Measurements from ENCODE around the gene NCAM1. TPM values are rescaled to one million over a fixed set of nuclear protein-coding genes. Genes with fewer than 3 reads are reported as not detected.

Gene NCAM1
- total RNA-seq, 1 donor from 2014 or later, result 3.5 TPM

DNA sequence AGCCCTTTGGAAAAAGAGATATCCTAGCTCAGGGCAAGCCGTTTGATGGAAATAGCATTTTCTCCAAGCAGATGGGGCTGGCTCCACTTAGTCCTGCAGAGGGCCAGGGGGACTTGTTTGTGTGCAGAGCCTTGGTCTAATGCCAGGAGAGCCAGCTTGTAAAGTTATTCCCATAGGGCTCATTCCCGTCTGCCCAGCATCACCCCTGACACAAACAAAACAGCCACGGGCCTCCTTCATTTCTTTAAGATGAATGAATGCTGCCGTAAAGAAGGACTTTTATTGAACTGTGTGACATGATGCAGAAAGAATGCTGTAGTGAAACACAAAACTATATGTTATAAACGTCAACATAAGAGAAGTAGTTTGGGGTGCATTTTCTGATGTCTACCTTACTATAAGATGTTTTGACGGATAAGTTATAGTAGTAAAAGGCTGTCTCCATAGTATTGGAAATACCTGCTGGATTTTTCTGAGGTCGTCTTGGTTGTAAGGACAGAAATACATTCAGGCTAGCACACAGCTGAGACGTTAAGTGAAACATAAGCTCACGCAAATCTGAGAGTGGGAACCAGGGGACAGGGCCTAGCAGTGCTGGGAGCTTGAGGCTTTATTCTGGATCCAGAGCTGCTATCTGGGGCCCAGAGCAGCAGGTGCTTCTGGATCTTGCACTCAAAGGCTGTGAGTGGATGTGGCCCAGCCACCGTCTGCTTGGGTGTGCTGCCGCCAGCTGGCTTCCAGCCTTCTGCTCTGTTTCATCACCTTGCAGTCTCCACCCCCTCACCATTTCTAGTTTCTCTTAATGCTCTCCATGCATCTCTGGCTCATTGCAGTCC lies 53.3 kb downstream of the NCAM1 start:
- ATAC-seq, result peak in 1 of 2 donors; percentile 23
- peak; percentile 48 for DNase-seq
- TF ChIP-seq, protein P1, sequence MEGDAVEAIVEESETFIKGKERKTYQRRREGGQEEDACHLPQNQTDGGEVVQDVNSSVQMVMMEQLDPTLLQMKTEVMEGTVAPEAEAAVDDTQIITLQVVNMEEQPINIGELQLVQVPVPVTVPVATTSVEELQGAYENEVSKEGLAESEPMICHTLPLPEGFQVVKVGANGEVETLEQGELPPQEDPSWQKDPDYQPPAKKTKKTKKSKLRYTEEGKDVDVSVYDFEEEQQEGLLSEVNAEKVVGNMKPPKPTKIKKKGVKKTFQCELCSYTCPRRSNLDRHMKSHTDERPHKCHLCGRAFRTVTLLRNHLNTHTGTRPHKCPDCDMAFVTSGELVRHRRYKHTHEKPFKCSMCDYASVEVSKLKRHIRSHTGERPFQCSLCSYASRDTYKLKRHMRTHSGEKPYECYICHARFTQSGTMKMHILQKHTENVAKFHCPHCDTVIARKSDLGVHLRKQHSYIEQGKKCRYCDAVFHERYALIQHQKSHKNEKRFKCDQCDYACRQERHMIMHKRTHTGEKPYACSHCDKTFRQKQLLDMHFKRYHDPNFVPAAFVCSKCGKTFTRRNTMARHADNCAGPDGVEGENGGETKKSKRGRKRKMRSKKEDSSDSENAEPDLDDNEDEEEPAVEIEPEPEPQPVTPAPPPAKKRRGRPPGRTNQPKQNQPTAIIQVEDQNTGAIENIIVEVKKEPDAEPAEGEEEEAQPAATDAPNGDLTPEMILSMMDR (IDR thresholded peaks at IDR 0.05), result no peak
- intact Hi-C loops (cut with DNase I), result no loop called here
- Histone ChIP-seq H3K27me3 (ENCODE audit: low read depth) (no peaks in the 10 kb centered on the region), H3K9me3 (no peaks in the 10 kb centered on the region), H3K4me3 (no peak overlapping the region), H3K4me1 (no peaks in the 10 kb centered on the region), H3K36me3 (no peaks in the 10 kb centered on the region), H3K27ac (no peak overlapping the region)

DNA sequence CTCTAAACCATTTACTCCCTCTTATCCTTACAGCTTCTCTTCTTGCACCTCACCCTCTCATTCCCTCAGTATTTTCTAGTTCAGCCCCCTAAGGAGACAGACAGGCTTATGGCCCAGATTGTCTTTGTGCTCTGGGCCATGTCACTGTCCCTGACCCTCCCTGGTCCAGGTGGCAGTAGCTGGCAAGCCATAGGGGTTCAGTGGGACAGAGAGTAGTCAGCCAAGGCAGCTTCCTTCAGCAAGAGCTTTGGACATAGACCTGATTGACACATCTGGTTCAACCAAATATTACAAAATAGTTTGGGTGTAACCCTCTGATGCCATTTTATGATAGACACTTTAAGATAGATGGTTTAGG lies 53.9 kb downstream of the NCAM1 start:
- DNase-seq, result no peak
- Histone ChIP-seq H3K27me3 (ENCODE audit: low read depth) (no peaks in the 10 kb centered on the region), H3K27ac (no peak overlapping the region)

DNA sequence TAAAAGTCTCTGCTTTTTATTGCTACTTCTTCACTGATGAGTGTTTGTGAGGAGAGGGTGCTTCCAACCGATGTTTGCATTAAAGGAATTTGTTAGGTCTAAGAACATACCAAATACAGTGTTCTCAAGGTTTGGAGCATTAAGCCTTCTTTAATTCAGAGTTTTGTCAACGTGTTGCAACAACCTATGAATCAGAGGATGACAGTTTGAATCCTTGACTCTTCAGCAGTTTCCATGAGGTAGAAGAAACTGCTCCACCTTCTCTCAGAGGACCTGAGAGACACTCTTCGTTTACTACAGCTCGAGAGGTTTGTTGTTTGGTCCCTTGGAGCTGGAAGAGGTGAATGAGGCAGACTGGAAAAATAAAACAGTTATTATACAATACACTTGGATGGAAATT lies 55.7 kb downstream of the NCAM1 start:
- intact Hi-C loops (cut with DNase I), result no loop called here
- no peaks in the 10 kb centered on the region for H3K27me3 ChIP-seq (ENCODE audit: low read depth)
- ATAC-seq, result no peak
- TF ChIP-seq, protein P1 (IDR thresholded peaks at IDR 0.05), result no peak
- no peaks in the 10 kb centered on the region for H3K4me1 ChIP-seq
- H3K27ac ChIP-seq, result no peak overlapping the region
- no peak for DNase-seq
- H3K9me3 ChIP-seq, result no peaks in the 10 kb centered on the region
- H3K36me3 ChIP-seq, result no peaks in the 10 kb centered on the region
- no peak overlapping the region for H3K4me3 ChIP-seq

More for the DNA sequence above, 53.9 kb downstream of the NCAM1 start:
- H3K4me3 ChIP-seq, result no peak overlapping the region
- TF ChIP-seq, protein P1 (IDR thresholded peaks at IDR 0.05), result no peak
- intact Hi-C loops (cut with DNase I), result no loop called here
- no peaks in the 10 kb centered on the region for H3K36me3 ChIP-seq
- no peaks in the 10 kb centered on the region for H3K4me1 ChIP-seq
- no peaks in the 10 kb centered on the region for H3K9me3 ChIP-seq
- no peak for ATAC-seq

DNA sequence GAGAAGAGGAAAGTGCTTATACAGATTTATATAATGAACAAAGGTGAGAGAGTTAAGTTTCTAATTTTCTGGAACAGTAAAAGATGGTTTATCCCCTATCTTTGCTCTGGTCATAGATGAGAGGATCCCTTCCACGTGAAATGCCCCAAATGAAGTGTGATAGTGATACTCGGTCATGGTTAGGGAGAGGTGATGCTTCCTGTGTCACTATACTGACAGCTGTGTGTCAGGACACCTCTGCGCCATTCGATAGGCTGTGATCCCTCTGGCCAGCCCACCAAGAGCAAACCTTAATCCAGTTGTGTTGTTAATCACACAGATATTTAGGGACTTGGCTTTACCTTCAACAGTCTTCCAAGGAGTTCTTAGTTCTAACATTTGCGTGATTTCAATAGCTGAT lies 57.7 kb downstream of the NCAM1 start:
- H3K9me3 ChIP-seq, result no peaks in the 10 kb centered on the region
- TF ChIP-seq, protein P1 (IDR thresholded peaks at IDR 0.05), result no peak
- DNase-seq (no peak), ATAC-seq (no peak)
- intact Hi-C loops (cut with DNase I), result no loop called here
- H3K4me3 ChIP-seq, result no peak overlapping the region
- H3K27me3 ChIP-seq (ENCODE audit: low read depth), result no peaks in the 10 kb centered on the region
- no peaks in the 10 kb centered on the region for H3K36me3 ChIP-seq
- H3K4me1 ChIP-seq, result no peaks in the 10 kb centered on the region
- no peak overlapping the region for H3K27ac ChIP-seq

DNA sequence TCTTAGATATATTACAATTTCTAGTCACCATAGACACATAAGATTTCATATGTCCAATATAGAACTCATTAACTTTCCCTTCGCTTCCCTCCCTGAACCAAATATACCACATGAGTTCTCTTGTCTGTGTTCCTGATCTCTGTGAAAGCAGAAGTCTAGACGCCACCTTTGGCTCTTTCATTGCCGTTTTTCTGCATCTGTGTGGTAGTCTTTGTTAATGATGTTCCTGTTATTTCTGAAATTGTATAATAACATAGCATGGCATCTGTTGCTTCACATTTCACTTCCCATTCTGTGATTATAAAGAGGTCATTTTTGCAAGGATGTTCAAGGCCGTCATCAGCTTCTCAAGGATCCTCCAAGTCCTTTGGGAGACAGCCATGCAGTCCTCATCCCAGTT lies 58.5 kb downstream of the NCAM1 start:
- H3K9me3 ChIP-seq, result no peaks in the 10 kb centered on the region
- H3K27me3 ChIP-seq (ENCODE audit: low read depth), result no peaks in the 10 kb centered on the region
- no peak overlapping the region for H3K4me3 ChIP-seq
- H3K4me1 ChIP-seq, result no peaks in the 10 kb centered on the region
- intact Hi-C loops (cut with DNase I), result no loop called here
- no peaks in the 10 kb centered on the region for H3K36me3 ChIP-seq
- TF ChIP-seq, protein P1 (IDR thresholded peaks at IDR 0.05), result no peak
- ATAC-seq (no peak), DNase-seq (no peak)
- H3K27ac ChIP-seq, result no peak overlapping the region
